ENCODE measurements around the gene SCN11A. TPM values are rescaled to one million over a fixed set of nuclear protein-coding genes. Genes with fewer than 3 reads are reported as not detected.
"Not testable (repeated sequence)": the region's sequence is repeated elsewhere in the genome, so short reads cannot be mapped to it uniquely, and the experiment has no call there.

Gene SCN11A
- total and polyA plus RNA-seq, 7 donors, result 0.03 to 0.05 (median 0.04) TPM; not detected in 4

GRCh38 chr3:39063143-39063542 is 11.4 kb upstream of the SCN11A start:
- WGBS, 3 donors, result 68 to 75% (median 69%) methylated on average over 3 of the region's 3 CpGs
- DNase-seq (no peak), ATAC-seq (no peak)
- H3K27me3 ChIP-seq (ENCODE audit: insufficient read depth in 3 of 3, low read length in 2 of 3), result no peaks in the 10 kb centered on the region
- TF ChIP-seq, protein P1, sequence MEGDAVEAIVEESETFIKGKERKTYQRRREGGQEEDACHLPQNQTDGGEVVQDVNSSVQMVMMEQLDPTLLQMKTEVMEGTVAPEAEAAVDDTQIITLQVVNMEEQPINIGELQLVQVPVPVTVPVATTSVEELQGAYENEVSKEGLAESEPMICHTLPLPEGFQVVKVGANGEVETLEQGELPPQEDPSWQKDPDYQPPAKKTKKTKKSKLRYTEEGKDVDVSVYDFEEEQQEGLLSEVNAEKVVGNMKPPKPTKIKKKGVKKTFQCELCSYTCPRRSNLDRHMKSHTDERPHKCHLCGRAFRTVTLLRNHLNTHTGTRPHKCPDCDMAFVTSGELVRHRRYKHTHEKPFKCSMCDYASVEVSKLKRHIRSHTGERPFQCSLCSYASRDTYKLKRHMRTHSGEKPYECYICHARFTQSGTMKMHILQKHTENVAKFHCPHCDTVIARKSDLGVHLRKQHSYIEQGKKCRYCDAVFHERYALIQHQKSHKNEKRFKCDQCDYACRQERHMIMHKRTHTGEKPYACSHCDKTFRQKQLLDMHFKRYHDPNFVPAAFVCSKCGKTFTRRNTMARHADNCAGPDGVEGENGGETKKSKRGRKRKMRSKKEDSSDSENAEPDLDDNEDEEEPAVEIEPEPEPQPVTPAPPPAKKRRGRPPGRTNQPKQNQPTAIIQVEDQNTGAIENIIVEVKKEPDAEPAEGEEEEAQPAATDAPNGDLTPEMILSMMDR (IDR thresholded peaks at IDR 0.05), result no peak
- H3K9me3 ChIP-seq, result no peaks in the 10 kb centered on the region
- no peak overlapping the region for H3K27ac ChIP-seq
- H3K4me3 ChIP-seq, result no peak overlapping the region
- intact Hi-C loops (cut with DNase I), result no loop called here
- no peaks in the 10 kb centered on the region for H3K4me1 ChIP-seq
- peaks cover 0 to 26% of the 10 kb centered on the region in 2 donors for H3K36me3 ChIP-seq (ENCODE audit: insufficient read depth in 1 of 2, low read depth in 1 of 2)

DNA sequence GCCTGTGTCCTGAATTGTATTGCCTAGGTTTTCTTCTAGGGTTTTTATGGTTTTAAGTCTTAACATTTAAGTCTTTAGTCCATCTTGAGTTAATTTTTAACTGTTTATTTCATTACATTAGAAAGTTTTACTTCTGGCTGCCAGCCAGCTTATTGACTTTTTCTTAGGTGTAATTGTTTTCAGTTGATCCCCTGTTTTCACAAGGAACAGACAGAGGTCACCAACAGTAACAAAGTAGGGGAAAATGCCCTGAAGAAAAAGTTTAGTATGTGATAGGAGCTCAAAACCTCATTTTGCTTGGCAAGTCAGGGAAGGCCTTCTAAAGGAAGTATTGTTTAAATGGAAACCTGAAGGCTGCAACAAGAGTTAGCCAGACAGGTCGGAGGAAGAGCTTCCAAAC is 10.4 kb upstream of the SCN11A start:
- Histone ChIP-seq H3K27ac (no peak overlapping the region), H3K4me3 (no peak overlapping the region), H3K36me3 (ENCODE audit: insufficient read depth in 1 of 2, low read depth in 1 of 2) (peaks cover 0 to 16% of the 10 kb centered on the region in 2 donors), H3K27me3 (ENCODE audit: insufficient read depth in 3 of 3, low read length in 2 of 3) (no peaks in the 10 kb centered on the region), H3K9me3 (no peaks in the 10 kb centered on the region), H3K4me1 (no peaks in the 10 kb centered on the region)
- intact Hi-C loops (cut with DNase I), result no loop called here
- TF ChIP-seq, protein P1 (IDR thresholded peaks at IDR 0.05), result no peak
- ATAC-seq (no peak), DNase-seq (no peak)
- WGBS, 3 donors, result 67 to 81% (median 68%) methylated on average over 1 of the region's 1 CpG

GRCh38 chr3:39061228-39061627 is 9.5 kb upstream of the SCN11A start:
- H3K27ac ChIP-seq; DNase-seq; H3K4me3 ChIP-seq; H3K9me3 ChIP-seq; ATAC-seq; H3K4me1 ChIP-seq; H3K27me3 ChIP-seq (ENCODE audit: insufficient read depth in 3 of 3, low read length in 2 of 3); H3K36me3 ChIP-seq (ENCODE audit: insufficient read depth in 1 of 2, low read depth in 1 of 2); intact Hi-C loops (cut with DNase I): not testable (repeated sequence)
- WGBS, 3 donors, result 86 to 96% (median 91%) methylated on average over 2 of the region's 2 CpGs

GRCh38 chr3:39056151-39056550 is 4.4 kb upstream of the SCN11A start:
- intact Hi-C loops (cut with DNase I), result no loop called here
- Histone ChIP-seq H3K4me3 (no peak overlapping the region), H3K9me3 (no peaks in the 10 kb centered on the region), H3K36me3 (ENCODE audit: insufficient read depth in 1 of 2, low read depth in 1 of 2) (no peaks in the 10 kb centered on the region), H3K27ac (no peak overlapping the region), H3K4me1 (peaks cover 29% of the 10 kb centered on the region), H3K27me3 (ENCODE audit: insufficient read depth in 3 of 3, low read length in 2 of 3) (no peaks in the 10 kb centered on the region)
- 88 to 93% (median 89%) methylated on average over 3 of the region's 3 CpGs for WGBS, 3 donors
- DNase-seq (no peak), ATAC-seq (no peak)
- TF ChIP-seq, protein P1 (IDR thresholded peaks at IDR 0.05), result no peak

- Histone ChIP-seq H3K27me3 (ENCODE audit: insufficient read depth in 3 of 3, low read length in 2 of 3) (no peaks in the 10 kb centered on the region), H3K9me3 (no peaks in the 10 kb centered on the region), H3K4me1 (peaks cover 29% of the 10 kb centered on the region), H3K27ac (no peak overlapping the region), H3K36me3 (ENCODE audit: insufficient read depth in 1 of 2, low read depth in 1 of 2) (no peaks in the 10 kb centered on the region), H3K4me3 (peak overlapping the region; percentile 86)
- 79 to 84% (median 83%) methylated on average over 2 of the region's 2 CpGs for WGBS, 3 donors
- TF ChIP-seq, protein P1 (IDR thresholded peaks at IDR 0.05), result no peak
- DNase-seq, result no peak
- no peak for ATAC-seq
- intact Hi-C loops (cut with DNase I), result loop anchor here in 1 of 2 donors (1.0 kb wide), 1 partner anchor 26 kb away; no protein-coding TSS in a partner anchor
Observed at GRCh38 chr3:39053696-39054095, 2.0 kb upstream of the SCN11A start.
